ENCODE results near the gene THSD7A.

GRCh38 chr7:11792166-11792565, 39.8 kb downstream of the THSD7A start:
- no peak for TF ChIP-seq TCF7 (CRISPR knock-in tag; IDR thresholded peaks at IDR 0.05; ENCODE audit: low read depth)
- TF ChIP-seq MLX (CRISPR knock-in tag; IDR thresholded peaks at IDR 0.05), result no peak
- TF ChIP-seq CTCF (IDR thresholded peaks at IDR 0.05), result no peak
- TF ChIP-seq ZNF396 (CRISPR knock-in tag; IDR thresholded peaks at IDR 0.05; ENCODE audit: borderline replicate concordance), result no peak
- TF ChIP-seq ZNF232 (CRISPR knock-in tag; IDR thresholded peaks at IDR 0.05), result no peak
- TF ChIP-seq ATF2 (CRISPR knock-in tag; IDR thresholded peaks at IDR 0.05; ENCODE audit: borderline replicate concordance, low read depth), result no peak
- no peak for TF ChIP-seq ATF1 (CRISPR knock-in tag; IDR thresholded peaks at IDR 0.05)
